ENCODE measurements around the gene CASP5. TPM values are rescaled to one million over a fixed set of nuclear protein-coding genes. Genes with fewer than 3 reads are reported as not detected.

The CASP5 gene
- total RNA-seq, 1 experiment from 2014 or later, result not detected

DNA sequence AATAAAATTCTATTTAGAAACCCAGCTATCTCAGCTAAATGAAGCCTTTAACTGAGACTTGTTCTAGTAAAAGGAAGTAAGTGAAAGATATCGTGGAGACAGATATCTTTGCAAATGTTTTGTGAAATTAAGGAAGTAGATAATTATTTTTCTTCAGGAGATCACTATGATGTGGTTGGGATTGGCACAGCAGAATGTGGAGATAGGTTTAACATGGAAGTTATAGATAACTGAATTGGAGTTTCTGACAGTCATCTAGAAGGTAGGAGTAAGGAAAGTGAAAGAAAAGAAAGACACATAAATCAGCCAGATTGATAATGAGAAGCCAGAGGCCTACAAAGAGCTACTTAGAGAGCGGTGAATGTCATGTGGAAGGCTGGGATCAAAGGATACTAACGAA is 4.7 kb upstream of the CASP5 start:
- H3K9me2 ChIP-seq (replicated peaks; ENCODE audit: low read length), result no peaks in the 10 kb centered on the region
- no peak overlapping the region for H3K4me2 ChIP-seq (ENCODE audit: low read length)
- H3F3A ChIP-seq (ENCODE audit: low read length, unreplicated experiment), result no peaks in the 10 kb centered on the region
- no peaks in the 10 kb centered on the region for H3K4me1 ChIP-seq (ENCODE audit: insufficient read depth, low read length)
- H3K36me3 ChIP-seq (ENCODE audit: low read depth, low read length), result no peaks in the 10 kb centered on the region
- no TSS peak for BruUV-seq (replicated peaks)
- H3K79me2 ChIP-seq (ENCODE audit: low read length), result no peaks in the 10 kb centered on the region
- ChIA-PET POLR2A (ENCODE audit: unreplicated experiment) (no interaction called here), CTCF (no interaction called here)
- H4K20me1 ChIP-seq (ENCODE audit: low read length), result no peaks in the 10 kb centered on the region
- intact Hi-C loops (cut with micrococcal nuclease), result no loop called here
- no peak overlapping the region for H3K27ac ChIP-seq (ENCODE audit: low read length)
- no peak overlapping the region for H3K4me3 ChIP-seq (ENCODE audit: low read length)
- no peaks in the 10 kb centered on the region for H3K27me3 ChIP-seq (ENCODE audit: low read length)
- no peaks in the 10 kb centered on the region for H3K9me3 ChIP-seq (ENCODE audit: low read length)
- DNase-seq (no peak), ATAC-seq (no peak)
- no peak overlapping the region for H3K9ac ChIP-seq (ENCODE audit: low read length)
- no peak overlapping the region for H2AFZ ChIP-seq (ENCODE audit: low read length)
- TF ChIP-seq EZH2 (IDR thresholded peaks at IDR 0.05; ENCODE audit: low read length, unreplicated experiment) (no peak), EZH2phosphoT487 (IDR thresholded peaks at IDR 0.05; ENCODE audit: borderline replicate concordance, low read length) (no peak), CTCF (conservative IDR thresholded peaks at IDR 0.05; ENCODE audit: low read depth, low read length) (no peak)

DNA sequence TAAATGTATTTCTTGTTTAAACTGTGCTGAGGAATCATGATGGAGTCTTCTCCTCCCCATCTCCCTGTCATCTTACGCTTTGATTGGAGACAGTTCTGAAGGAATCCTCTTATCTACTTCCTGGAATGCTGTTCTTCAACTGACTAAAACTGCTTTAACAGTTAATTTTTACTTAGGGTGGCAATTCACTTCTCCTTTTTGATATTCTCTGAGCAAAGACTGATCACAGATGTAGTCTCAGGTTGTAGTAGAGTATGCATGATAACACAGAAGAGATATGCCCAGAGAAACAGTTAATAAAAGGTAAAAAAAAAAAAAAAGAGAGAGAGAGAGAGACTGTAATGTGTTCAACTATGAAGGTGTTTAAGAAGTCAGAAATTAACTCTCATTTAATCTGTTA is 1.4 kb upstream of the CASP5 start:
- Histone ChIP-seq H3K4me2 (ENCODE audit: low read length) (no peak overlapping the region), H4K20me1 (ENCODE audit: low read length) (no peaks in the 10 kb centered on the region), H3K4me1 (ENCODE audit: insufficient read depth, low read length) (no peaks in the 10 kb centered on the region), H3K36me3 (ENCODE audit: low read depth, low read length) (no peaks in the 10 kb centered on the region), H3K79me2 (ENCODE audit: low read length) (no peaks in the 10 kb centered on the region), H3K4me3 (ENCODE audit: low read length) (no peak overlapping the region), H3K9ac (ENCODE audit: low read length) (no peak overlapping the region), H3K27me3 (ENCODE audit: low read length) (no peaks in the 10 kb centered on the region), H3K9me2 (replicated peaks; ENCODE audit: low read length) (no peaks in the 10 kb centered on the region), H3K9me3 (ENCODE audit: low read length) (no peaks in the 10 kb centered on the region), H3F3A (ENCODE audit: low read length, unreplicated experiment) (no peaks in the 10 kb centered on the region), H2AFZ (ENCODE audit: low read length) (no peak overlapping the region), H3K27ac (ENCODE audit: low read length) (no peak overlapping the region)
- ChIA-PET CTCF (no interaction called here), POLR2A (ENCODE audit: unreplicated experiment) (no interaction called here)
- DNase-seq, result no peak
- ATAC-seq, result no peak
- intact Hi-C loops (cut with micrococcal nuclease), result no loop called here
- no TSS peak for BruUV-seq (replicated peaks)
- TF ChIP-seq EZH2 (IDR thresholded peaks at IDR 0.05; ENCODE audit: low read length, unreplicated experiment), result no peak
- TF ChIP-seq EZH2phosphoT487 (IDR thresholded peaks at IDR 0.05; ENCODE audit: borderline replicate concordance, low read length), result no peak
- TF ChIP-seq CTCF (conservative IDR thresholded peaks at IDR 0.05; ENCODE audit: low read depth, low read length), result no peak

DNA sequence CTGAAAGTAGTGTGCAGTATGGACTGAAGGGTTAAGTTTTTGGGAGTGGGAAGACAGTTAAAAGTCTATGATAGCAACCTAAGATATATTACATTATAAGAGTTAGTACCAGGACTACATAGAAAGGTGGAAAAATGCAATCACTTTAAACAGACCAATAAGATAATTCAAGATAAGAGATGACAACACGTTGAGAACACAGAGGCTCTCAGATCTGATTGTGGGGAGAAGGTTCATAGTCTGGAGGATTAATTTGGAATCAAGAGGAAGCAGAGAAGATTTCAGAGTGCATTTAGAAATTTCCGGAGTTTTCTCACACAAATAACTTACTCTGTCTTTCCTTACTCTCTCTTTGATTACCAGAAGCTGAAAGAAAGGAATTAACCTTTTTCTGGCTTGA is 441 bp downstream of the CASP5 start:
- no peaks in the 10 kb centered on the region for H3K9me3 ChIP-seq (ENCODE audit: low read length)
- ChIA-PET CTCF (no interaction called here), POLR2A (ENCODE audit: unreplicated experiment) (no interaction called here)
- no peaks in the 10 kb centered on the region for H3K27me3 ChIP-seq (ENCODE audit: low read length)
- DNase-seq (no peak), ATAC-seq (no peak)
- TF ChIP-seq EZH2 (IDR thresholded peaks at IDR 0.05; ENCODE audit: low read length, unreplicated experiment) (no peak), EZH2phosphoT487 (IDR thresholded peaks at IDR 0.05; ENCODE audit: borderline replicate concordance, low read length) (no peak), CTCF (conservative IDR thresholded peaks at IDR 0.05; ENCODE audit: low read depth, low read length) (no peak)
- H2AFZ ChIP-seq (ENCODE audit: low read length), result no peak overlapping the region
- no peaks in the 10 kb centered on the region for H4K20me1 ChIP-seq (ENCODE audit: low read length)
- no peak overlapping the region for H3K4me2 ChIP-seq (ENCODE audit: low read length)
- H3K4me3 ChIP-seq (ENCODE audit: low read length), result no peak overlapping the region
- H3K9me2 ChIP-seq (replicated peaks; ENCODE audit: low read length), result no peaks in the 10 kb centered on the region
- H3K79me2 ChIP-seq (ENCODE audit: low read length), result no peaks in the 10 kb centered on the region
- H3K4me1 ChIP-seq (ENCODE audit: insufficient read depth, low read length), result no peaks in the 10 kb centered on the region
- H3K27ac ChIP-seq (ENCODE audit: low read length), result no peak overlapping the region
- no peak overlapping the region for H3K9ac ChIP-seq (ENCODE audit: low read length)
- BruUV-seq (replicated peaks), result no TSS peak
- intact Hi-C loops (cut with micrococcal nuclease), result no loop called here
- no peaks in the 10 kb centered on the region for H3F3A ChIP-seq (ENCODE audit: low read length, unreplicated experiment)
- H3K36me3 ChIP-seq (ENCODE audit: low read depth, low read length), result no peaks in the 10 kb centered on the region
